Stimulated activated CD4-positive, alpha-beta T cell treated with anti-CD3 and anti-CD28 coated beads, Interleukin-4, amount 100 ng/mL, for 24 hours (primary cell): ENCODE data around the gene TMEM215.
"Not testable (repeated sequence)": the region's sequence is repeated elsewhere in the genome, so short reads cannot be mapped to it uniquely, and the experiment has no call there.

Experiments
- DNase-seq: peaks from one replicate; pipeline ENCODE4 v3.0.0-alpha.2; 2020

TMEM215 gene

GRCh38 chr9:32783168-32783891 lies at the start of gene TMEM215:
Gene TMEM215, plus strand, starts transcription at chr9:32783540. Its CDS starts 644 bp downstream, at chr9:32784184.
- no peak for DNase-seq

- DNase-seq = no peak
These were observed 47.9 kb upstream of the TMEM215 start for GRCh38 chr9:32735476-32735875.

- DNase-seq = no peak
These were observed 46.0 kb upstream of the TMEM215 start for GRCh38 chr9:32737378-32737777.

GRCh38 chr9:32738501-32739172 lies 44.7 kb upstream of the TMEM215 start:
- no peak for DNase-seq

- DNase-seq = no peak
These were observed 41.6 kb upstream of the TMEM215 start for GRCh38 chr9:32741706-32742105.

- DNase-seq = no peak
These were observed 41.0 kb upstream of the TMEM215 start for GRCh38 chr9:32742296-32742695.

GRCh38 chr9:32748013-32748412 lies 35.3 kb upstream of the TMEM215 start:
- DNase-seq = no peak

GRCh38 chr9:32755730-32756129 lies 27.6 kb upstream of the TMEM215 start:
- DNase-seq = no peak

GRCh38 chr9:32764139-32764538 lies 19.2 kb upstream of the TMEM215 start:
- no peak for DNase-seq

GRCh38 chr9:32775283-32775682 lies 8.1 kb upstream of the TMEM215 start:
- DNase-seq = no peak

GRCh38 chr9:32776201-32776600 lies 7.1 kb upstream of the TMEM215 start:
- no peak for DNase-seq

GRCh38 chr9:32782476-32783167 lies 718 bp upstream of the TMEM215 start:
- DNase-seq = no peak

GRCh38 chr9:32787816-32788215 lies 4.5 kb downstream of the TMEM215 start:
- no peak for DNase-seq

- not testable (repeated sequence) for DNase-seq
These were observed 12.7 kb downstream of the TMEM215 start for GRCh38 chr9:32796015-32796414.

GRCh38 chr9:32801530-32801929 lies 18.2 kb downstream of the TMEM215 start:
- no peak for DNase-seq

GRCh38 chr9:32807217-32807616 lies 23.9 kb downstream of the TMEM215 start:
- no peak for DNase-seq

- no peak for DNase-seq
These were observed 27.9 kb downstream of the TMEM215 start for GRCh38 chr9:32811246-32811645.

- no peak for DNase-seq
These were observed 37.0 kb downstream of the TMEM215 start for GRCh38 chr9:32820322-32820721.

GRCh38 chr9:32823101-32823500 lies 39.8 kb downstream of the TMEM215 start:
- no peak for DNase-seq

GRCh38 chr9:32823551-32823950 lies 40.2 kb downstream of the TMEM215 start:
- DNase-seq = no peak

- no peak for DNase-seq
These were observed 41.9 kb downstream of the TMEM215 start for GRCh38 chr9:32825203-32825602.

GRCh38 chr9:32828861-32829260 lies 45.5 kb downstream of the TMEM215 start:
- no peak for DNase-seq

- no peak for DNase-seq
These were observed 49.0 kb downstream of the TMEM215 start for GRCh38 chr9:32832346-32832745.
